Kidney (tissue), 14 donors: ENCODE measurements around the gene FRYL. TPM values are rescaled to one million over a fixed set of nuclear protein-coding genes. Genes with fewer than 3 reads are reported as not detected.
A peak's percentile ranks its signal among the peaks of the same experiment; 100 is the strongest.

Experiments
- DNase-seq, 5 donors: peaks; one replicate each; pipeline ENCODE4 v3.0.0-alpha.2; 2013 to 2020
- FAIRE-seq: peaks from 2 replicates; lab custom pipeline; 2012; peaks lifted over from hg19 to GRCh38; lab: Jason Lieb, UNC
- H3K27ac ChIP-seq, 2 donors: one replicate each; pipeline ENCODE4 v1.7.0; 2013; ENCODE audit warnings: low read depth in 2 of 2, low read length in 2 of 2, inconsistent platforms in 1 of 2
- H3K27me3 ChIP-seq: one replicate; pipeline ENCODE4 v1.7.1; 2013; ENCODE audit warnings: low read length, inconsistent platforms; ENCODE audit not compliant: control insufficient read depth, insufficient read depth
- H3K36me3 ChIP-seq, 3 donors: one replicate each; pipeline versions ENCODE4 v1.7.0 to v1.7.1; 2013; ENCODE audit warnings: low read length in 3 of 3, control low read depth in 1 of 3, inconsistent platforms in 1 of 3; ENCODE audit not compliant: insufficient read depth in 3 of 3, control insufficient read depth in 2 of 3
- H3K4me1 ChIP-seq, 3 donors: one replicate each; pipeline versions ENCODE4 v1.7.0 to v1.7.1; 2013; ENCODE audit warnings: low read length in 3 of 3, inconsistent platforms in 1 of 3, low read depth in 1 of 3; ENCODE audit not compliant: control insufficient read depth in 2 of 3, insufficient read depth in 2 of 3
- H3K4me3 ChIP-seq, 3 donors: one replicate each; pipeline versions ENCODE4 v1.7.0 to v1.8.1; 2013; ENCODE audit warnings: low read length in 3 of 3, control low read depth in 1 of 3, inconsistent platforms in 1 of 3
- H3K9ac ChIP-seq, 3 donors: one replicate each; pipeline versions ENCODE4 v1.7.0 to v1.7.1; 2013; ENCODE audit warnings: low read length in 3 of 3, control low read depth in 1 of 3, inconsistent platforms in 1 of 3
- H3K9me3 ChIP-seq, 3 donors: one replicate each; pipeline versions ENCODE4 v1.7.0 to v1.7.1; 2013; ENCODE audit warnings: low read length in 3 of 3, control low read depth in 1 of 3, inconsistent platforms in 1 of 3; ENCODE audit not compliant: control insufficient read depth in 2 of 3, insufficient read depth in 1 of 3
- CTCF ChIP-seq: IDR thresholded peaks from 3 replicates; pipeline ENCODE4 v1.5.1; 2012; ENCODE audit warnings: mild to moderate bottlenecking, moderate library complexity, borderline replicate concordance; ENCODE audit not compliant: insufficient read depth; ENCODE audit errors: extremely low read depth
- intact Hi-C: fragments of 100-400 bp; cut with DNase I; formaldehyde crosslinking; loops from one replicate; pipeline ENCODE4 v1.11.1; 2022
- polyA plus RNA-seq: library from polyadenylated mRNA; stranded (reverse); fragments of 350-450 nt; fragmentation: Illumina TruSeq; extraction: RNeasy Lipid Tissue Mini Kit (QIAGEN cat#74804); gene quantifications from one replicate; pipeline ENCODE4 v1.2.3, GENCODE V29; 2014; ENCODE audit warnings: low read depth, low replicate concordance; ENCODE audit not compliant: insufficient read depth
- total RNA-seq: library from RNA; stranded (reverse); fragmentation: NEBNext Ultra II Directional; extraction: Animal tissue kit (Norgen Biotek cat#: 25700); gene quantifications from one replicate; pipeline ENCODE4 v1.2.1, GENCODE V29; 2021
- donor health status: control.
- donor health status: control.
- donor health status: control.
- donor health status: control.
- donor health status: control.
- donor health status: DM: yes; HTN: yes; CAD: no.
- donor health status: Normal renal cell carcinoma (clear cell type).

The FRYL gene
- total and polyA plus RNA-seq, 2 donors from 2014 or later = 11.6 to 78.9 TPM

GRCh38 chr4:48798117-48798516 is 18.0 kb upstream of the FRYL start:
- H3K27me3 ChIP-seq = no peaks in the 10 kb centered on the region
- H3K27ac ChIP-seq = no peak overlapping the region
- H3K36me3 ChIP-seq = no peaks in the 10 kb centered on the region
- no peak overlapping the region for H3K4me3 ChIP-seq
- DNase-seq (no peak), FAIRE-seq (no peak)
- no peak for TF ChIP-seq CTCF
- H3K9me3 ChIP-seq = no peaks in the 10 kb centered on the region
- H3K9ac ChIP-seq = no peak overlapping the region
- intact Hi-C loops = no loop called here
- H3K4me1 ChIP-seq = no peaks in the 10 kb centered on the region

- no peak for FAIRE-seq
- intact Hi-C loops = no loop called here
- TF ChIP-seq CTCF = no peak
Observed at GRCh38 chr4:48796927-48797679, 17.0 kb upstream of the FRYL start.

GRCh38 chr4:48796191-48796926 is 16.3 kb upstream of the FRYL start:
- no peak overlapping the region for H3K27ac ChIP-seq
- H3K9ac ChIP-seq = no peak overlapping the region
- no peaks in the 10 kb centered on the region for H3K9me3 ChIP-seq
- H3K4me3 ChIP-seq = no peak overlapping the region
- H3K27me3 ChIP-seq = no peaks in the 10 kb centered on the region
- intact Hi-C loops = no loop called here
- no peaks in the 10 kb centered on the region for H3K4me1 ChIP-seq
- H3K36me3 ChIP-seq = no peaks in the 10 kb centered on the region
- no peak for DNase-seq
- TF ChIP-seq CTCF = no peak
- FAIRE-seq = no peak

More at GRCh38 chr4:48796927-48797679, 17.0 kb upstream of the FRYL start:
- Histone ChIP-seq H3K4me3 (no peak overlapping the region), H3K9ac (no peak overlapping the region), H3K36me3 (no peaks in the 10 kb centered on the region), H3K27me3 (no peaks in the 10 kb centered on the region), H3K9me3 (no peaks in the 10 kb centered on the region), H3K4me1 (no peaks in the 10 kb centered on the region), H3K27ac (no peak overlapping the region)
- peak in 1 of 5 donors; percentile 18 for DNase-seq
